Esophagus squamous epithelium (tissue), 4 donors: Measurements from ENCODE around the gene IRF2BPL.

ENCODE experiments used
- CTCF ChIP-seq, 6 experiments: fragments of 450-650 bp in 4 of 6; fragments of 200-600 bp in 2 of 6; sonication (generic) in 2 of 6; IDR thresholded peaks; one replicate each; pipeline ENCODE4 v1.5.1; 2016 to 2019; ENCODE audit warnings: antibody characterized with exemption in 6 of 6, mild to moderate bottlenecking in 4 of 6, moderate library complexity in 4 of 6
- POLR2A ChIP-seq, 4 donors: fragments of 450-650 bp; IDR thresholded peaks; one replicate each; pipeline ENCODE4 v1.6.1; 2017; ENCODE audit warnings: antibody characterized with exemption in 4 of 4, mild to moderate bottlenecking in 4 of 4, moderate library complexity in 3 of 4

DNA sequence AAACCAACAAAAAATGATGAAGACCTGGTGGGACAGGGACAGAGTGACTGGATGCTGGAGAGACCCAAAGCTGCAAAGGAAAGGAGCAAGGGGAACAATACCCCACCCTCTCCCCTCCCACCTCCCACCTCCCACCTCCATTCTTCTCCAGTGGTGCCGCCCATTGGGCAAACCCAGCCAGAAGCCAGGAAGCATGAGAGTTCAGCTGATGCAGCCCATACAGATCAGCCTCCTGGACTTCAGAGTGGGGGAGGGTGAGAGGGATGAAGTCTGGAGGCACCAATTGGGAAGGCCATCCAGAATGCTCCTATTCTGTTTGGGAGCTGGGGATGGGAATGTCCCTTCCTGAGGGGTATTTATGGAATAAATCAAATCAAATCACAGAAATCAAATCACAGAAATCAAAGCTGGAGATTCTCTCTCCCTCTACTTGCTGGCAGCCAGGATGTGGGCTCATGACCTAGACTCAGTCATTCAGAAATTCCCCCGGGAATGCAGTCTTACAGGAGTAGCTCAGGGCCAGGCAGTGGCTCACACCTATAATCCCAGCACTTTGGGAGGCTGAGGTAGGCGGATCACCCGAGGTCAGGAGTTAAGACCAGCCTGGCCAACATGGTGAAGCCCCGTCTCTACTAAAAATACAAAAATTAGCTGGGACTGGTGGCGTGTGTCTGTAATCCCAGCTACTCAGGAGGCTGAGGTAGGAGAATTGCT is 31.1 kb downstream of the IRF2BPL start:
- TF ChIP-seq CTCF (IDR thresholded peaks at IDR 0.05) (no peak), POLR2A (IDR thresholded peaks at IDR 0.05) (no peak)
